ENCODE data around the gene PRDM16. TPM values are rescaled to one million over a fixed set of nuclear protein-coding genes. Genes with fewer than 3 reads are reported as not detected.

Gene PRDM16
- total and polyA plus RNA-seq, 2 of the 8 experiments (the other 6 are each of a cell fraction or from before 2014, with no cell fraction given) = 0.39 to 0.43 TPM

DNA sequence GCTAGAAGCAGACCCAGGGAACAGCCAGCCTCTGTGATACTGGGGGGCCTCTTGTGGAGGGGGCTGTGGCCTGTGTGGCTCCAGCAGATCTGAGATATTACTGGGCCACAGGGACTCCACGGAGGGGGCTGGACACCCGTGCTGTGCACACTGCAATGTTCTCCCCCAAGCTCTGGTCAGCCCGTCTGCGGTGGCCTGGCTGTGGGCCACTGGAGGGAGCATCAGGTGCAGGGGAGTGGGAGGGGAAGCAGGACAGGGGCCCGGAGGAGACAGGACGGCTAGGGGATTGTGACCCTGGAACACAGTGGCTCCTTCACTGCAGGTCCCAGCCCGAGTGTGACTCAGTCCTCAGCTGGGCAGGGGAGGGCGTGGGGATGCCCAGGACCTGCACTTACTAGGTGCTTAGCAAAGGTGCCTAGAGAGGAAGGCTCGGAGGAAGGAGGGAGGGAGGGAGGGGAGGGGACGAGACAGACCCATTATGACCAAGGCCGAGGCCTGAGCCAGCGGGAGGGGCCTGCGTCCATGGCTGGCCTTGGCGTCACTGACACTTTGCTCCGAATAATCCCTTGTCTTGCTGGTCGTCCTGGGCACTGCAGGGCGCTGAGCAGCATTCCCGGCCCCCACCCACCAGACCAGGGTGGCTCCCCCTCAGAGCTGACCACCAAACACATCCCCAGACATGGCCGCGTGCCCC, 44.2 kb downstream of the PRDM16 start (continued):
- TF ChIP-seq RXRA (IDR thresholded peaks at IDR 0.05; ENCODE audit: insufficient read depth, low read depth, low read length) = no peak
- TF ChIP-seq TBP (IDR thresholded peaks at IDR 0.05; ENCODE audit: low read depth, low read length) = no peak
- no peak; a peak in 1 of 4 replicates for TF ChIP-seq RAD21 (IDR thresholded peaks at IDR 0.05 in 1 of 2, conservative IDR thresholded peaks at IDR 0.05 in 1 of 2; ENCODE audit: low read depth in 2 of 2, low read length in 2 of 2)
- TF ChIP-seq, protein P1, sequence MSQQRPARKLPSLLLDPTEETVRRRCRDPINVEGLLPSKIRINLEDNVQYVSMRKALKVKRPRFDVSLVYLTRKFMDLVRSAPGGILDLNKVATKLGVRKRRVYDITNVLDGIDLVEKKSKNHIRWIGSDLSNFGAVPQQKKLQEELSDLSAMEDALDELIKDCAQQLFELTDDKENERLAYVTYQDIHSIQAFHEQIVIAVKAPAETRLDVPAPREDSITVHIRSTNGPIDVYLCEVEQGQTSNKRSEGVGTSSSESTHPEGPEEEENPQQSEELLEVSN (IDR thresholded peaks at IDR 0.05) = no peak
- no peak for TF ChIP-seq JUN (IDR thresholded peaks at IDR 0.05; ENCODE audit: low read depth, low read length)
- TF ChIP-seq SP2 (IDR thresholded peaks at IDR 0.05; ENCODE audit: low read length) = no peak
- TF ChIP-seq, protein P2, sequence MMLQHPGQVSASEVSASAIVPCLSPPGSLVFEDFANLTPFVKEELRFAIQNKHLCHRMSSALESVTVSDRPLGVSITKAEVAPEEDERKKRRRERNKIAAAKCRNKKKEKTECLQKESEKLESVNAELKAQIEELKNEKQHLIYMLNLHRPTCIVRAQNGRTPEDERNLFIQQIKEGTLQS (IDR thresholded peaks at IDR 0.05; ENCODE audit: insufficient read depth, low read depth, low read length) = no peak

Data from H1 (cell line).